ENCODE results near the gene GRID2. TPM values are rescaled to one million over a fixed set of nuclear protein-coding genes. Genes with fewer than 3 reads are reported as not detected.

GRID2 gene
- total RNA-seq, 1 donor from 2014 or later: not detected

DNA sequence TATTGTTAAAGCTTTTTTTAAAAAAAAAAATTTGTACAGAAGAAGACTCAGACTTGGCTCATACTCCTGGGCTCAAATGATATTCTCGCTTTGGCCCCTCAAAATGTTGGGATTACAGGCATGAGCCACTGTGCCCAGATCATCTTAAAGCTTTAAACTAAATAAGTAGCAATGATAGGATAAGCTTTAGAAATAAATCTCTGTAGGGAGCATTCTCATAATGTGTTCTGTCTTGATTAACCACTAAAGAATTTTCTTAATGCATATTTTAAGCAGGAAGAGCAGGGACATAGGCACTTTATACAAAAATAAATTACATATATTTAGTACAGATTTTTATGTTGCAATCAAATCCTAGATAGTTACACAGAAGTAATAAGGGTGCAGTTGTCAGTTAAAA, 667.2 kb downstream of the GRID2 start:
- no peaks in the 10 kb centered on the region for H3K27me3 ChIP-seq
- no peak overlapping the region for H3K27ac ChIP-seq
- H3K4me3 ChIP-seq: no peak overlapping the region
- H3K9me3 ChIP-seq: no peaks in the 10 kb centered on the region
- DNase-seq (ENCODE audit: extremely low spot score in 2 of 2): no peak
- intact Hi-C loops (cut with DNase I): no loop called here
- H3K4me1 ChIP-seq: no peaks in the 10 kb centered on the region
- H3K36me3 ChIP-seq: no peaks in the 10 kb centered on the region
- no peak for TF ChIP-seq POLR2A (IDR thresholded peaks at IDR 0.05)
- no peak for TF ChIP-seq CTCF (IDR thresholded peaks at IDR 0.05)
- no peak for TF ChIP-seq POLR2AphosphoS5 (IDR thresholded peaks at IDR 0.05; ENCODE audit: insufficient read depth in 1 of 2, low read depth in 1 of 2)

DNA sequence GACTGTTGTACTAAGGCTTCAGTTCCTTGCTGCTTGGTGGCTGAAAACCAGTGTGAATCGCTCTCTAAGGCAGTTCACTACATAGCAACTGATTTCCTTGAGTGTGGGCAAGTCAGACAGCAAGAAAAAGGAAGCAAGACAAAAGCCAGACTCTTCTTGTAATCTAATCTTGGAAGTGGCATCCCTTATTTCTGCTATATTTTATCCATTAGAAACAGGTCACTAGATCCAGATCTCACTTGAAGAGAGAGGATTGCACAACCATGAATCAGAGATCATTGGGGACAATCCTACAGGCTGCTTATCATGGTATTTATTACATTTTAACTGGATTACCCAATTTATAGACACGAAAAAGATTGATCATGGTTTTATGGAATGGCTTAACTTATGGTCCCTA, 684.5 kb downstream of the GRID2 start:
- no peaks in the 10 kb centered on the region for H3K4me1 ChIP-seq
- DNase-seq (ENCODE audit: extremely low spot score in 2 of 2): no peak
- no peak overlapping the region for H3K4me3 ChIP-seq
- no peaks in the 10 kb centered on the region for H3K9me3 ChIP-seq
- H3K27ac ChIP-seq: no peak overlapping the region
- no peak for TF ChIP-seq POLR2AphosphoS5 (IDR thresholded peaks at IDR 0.05; ENCODE audit: insufficient read depth in 1 of 2, low read depth in 1 of 2)
- TF ChIP-seq CTCF (IDR thresholded peaks at IDR 0.05): no peak
- TF ChIP-seq POLR2A (IDR thresholded peaks at IDR 0.05): no peak
- H3K36me3 ChIP-seq: no peaks in the 10 kb centered on the region
- intact Hi-C loops (cut with DNase I): no loop called here
- H3K27me3 ChIP-seq: no peaks in the 10 kb centered on the region

DNA sequence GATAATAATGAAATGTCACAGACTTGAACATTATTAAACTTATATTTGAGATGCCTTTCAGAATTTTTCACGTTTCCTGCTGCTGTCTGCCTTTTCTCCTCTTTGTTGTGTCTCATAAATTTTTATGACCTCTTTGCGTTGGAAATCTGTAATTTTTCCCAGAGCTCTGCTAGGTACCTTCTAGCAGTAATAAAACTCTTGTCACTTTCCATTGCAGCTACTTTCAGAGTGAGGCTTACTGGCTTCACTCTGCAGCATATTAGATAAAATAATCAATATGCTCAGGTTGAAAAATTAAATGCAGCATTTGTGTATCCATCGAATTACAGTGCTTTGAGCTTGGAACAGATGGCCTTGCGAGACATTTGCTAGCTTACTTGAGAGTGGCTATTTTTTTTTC, 689.0 kb downstream of the GRID2 start:
- intact Hi-C loops (cut with DNase I): no loop called here
- no peaks in the 10 kb centered on the region for H3K36me3 ChIP-seq

DNA sequence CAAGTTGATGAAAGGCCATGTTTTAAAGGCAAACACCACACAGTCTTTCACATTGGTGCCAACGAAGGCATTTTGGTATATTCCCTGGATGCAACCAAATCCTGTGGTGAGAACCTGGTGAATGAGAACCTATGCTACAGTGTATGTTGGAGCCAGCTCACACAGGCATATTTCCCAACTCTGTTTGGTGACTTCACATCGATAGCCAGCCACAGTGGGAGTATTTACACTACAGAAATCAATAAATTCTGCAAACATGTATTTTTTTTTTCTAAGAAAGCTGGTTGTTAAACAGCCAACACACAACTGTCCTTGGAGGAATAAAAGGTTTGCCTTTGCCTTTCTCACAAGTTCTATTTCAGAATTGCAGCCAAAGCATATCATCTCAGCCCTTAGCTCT, 691.0 kb downstream of the GRID2 start:
- Histone ChIP-seq H3K36me3 (no peaks in the 10 kb centered on the region), H3K9me3 (no peaks in the 10 kb centered on the region), H3K27ac (no peak overlapping the region), H3K4me1 (no peaks in the 10 kb centered on the region), H3K4me3 (no peak overlapping the region), H3K27me3 (no peaks in the 10 kb centered on the region)
- TF ChIP-seq POLR2A (IDR thresholded peaks at IDR 0.05): no peak
- TF ChIP-seq CTCF (IDR thresholded peaks at IDR 0.05): no peak
- TF ChIP-seq POLR2AphosphoS5 (IDR thresholded peaks at IDR 0.05; ENCODE audit: insufficient read depth in 1 of 2, low read depth in 1 of 2): no peak
- intact Hi-C loops (cut with DNase I): no loop called here
- DNase-seq (ENCODE audit: extremely low spot score in 2 of 2): no peak

More for the DNA sequence above, 689.0 kb downstream of the GRID2 start:
- no peaks in the 10 kb centered on the region for H3K4me1 ChIP-seq
- H3K27me3 ChIP-seq: no peaks in the 10 kb centered on the region
- H3K9me3 ChIP-seq: no peaks in the 10 kb centered on the region
- TF ChIP-seq CTCF (IDR thresholded peaks at IDR 0.05) (no peak), POLR2A (IDR thresholded peaks at IDR 0.05) (no peak), POLR2AphosphoS5 (IDR thresholded peaks at IDR 0.05; ENCODE audit: insufficient read depth in 1 of 2, low read depth in 1 of 2) (no peak)
- no peak for DNase-seq (ENCODE audit: extremely low spot score in 2 of 2)
- no peak overlapping the region for H3K27ac ChIP-seq
- H3K4me3 ChIP-seq: no peak overlapping the region

DNA sequence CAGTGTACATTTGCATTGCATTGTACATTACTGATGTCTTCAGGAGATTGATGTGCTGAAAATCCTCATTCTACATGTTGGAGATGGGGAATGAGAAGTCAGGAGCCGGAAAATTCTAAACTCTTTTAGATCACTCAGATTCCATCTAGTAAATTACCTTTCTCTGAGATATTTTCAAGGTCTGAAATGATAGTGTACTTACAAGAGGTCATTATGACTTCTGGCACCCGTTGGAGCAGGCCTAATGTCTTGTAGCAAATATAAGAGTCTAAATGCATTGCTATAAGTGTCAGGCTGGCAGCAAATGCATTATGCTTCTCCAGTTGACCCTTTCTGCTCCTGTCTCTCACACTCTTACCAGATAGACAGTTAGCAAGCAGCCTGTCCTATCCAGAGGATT, 692.8 kb downstream of the GRID2 start:
- H3K9me3 ChIP-seq: no peaks in the 10 kb centered on the region
- intact Hi-C loops (cut with DNase I): no loop called here
- no peak overlapping the region for H3K4me3 ChIP-seq
- no peak for TF ChIP-seq POLR2AphosphoS5 (IDR thresholded peaks at IDR 0.05; ENCODE audit: insufficient read depth in 1 of 2, low read depth in 1 of 2)
- no peak for TF ChIP-seq POLR2A (IDR thresholded peaks at IDR 0.05)
- TF ChIP-seq CTCF (IDR thresholded peaks at IDR 0.05): no peak
- H3K27me3 ChIP-seq: no peaks in the 10 kb centered on the region
- no peaks in the 10 kb centered on the region for H3K36me3 ChIP-seq
- H3K27ac ChIP-seq: no peak overlapping the region
- no peak for DNase-seq (ENCODE audit: extremely low spot score in 2 of 2)
- H3K4me1 ChIP-seq: no peaks in the 10 kb centered on the region
